Hematopoietic multipotent progenitor cell treated with erythropoietin and hydrocortisone succinate and interleukin-3 and kit ligand, for 4 days (in vitro differentiated cells): Measurements from ENCODE around the gene BLTP3B.
A peak's percentile ranks its signal among the peaks of the same experiment; 100 is the strongest.

Source experiments
- DNase-seq: peaks from one replicate; pipeline ENCODE4 v3.0.0-alpha.2; 2015

The BLTP3B gene

DNA sequence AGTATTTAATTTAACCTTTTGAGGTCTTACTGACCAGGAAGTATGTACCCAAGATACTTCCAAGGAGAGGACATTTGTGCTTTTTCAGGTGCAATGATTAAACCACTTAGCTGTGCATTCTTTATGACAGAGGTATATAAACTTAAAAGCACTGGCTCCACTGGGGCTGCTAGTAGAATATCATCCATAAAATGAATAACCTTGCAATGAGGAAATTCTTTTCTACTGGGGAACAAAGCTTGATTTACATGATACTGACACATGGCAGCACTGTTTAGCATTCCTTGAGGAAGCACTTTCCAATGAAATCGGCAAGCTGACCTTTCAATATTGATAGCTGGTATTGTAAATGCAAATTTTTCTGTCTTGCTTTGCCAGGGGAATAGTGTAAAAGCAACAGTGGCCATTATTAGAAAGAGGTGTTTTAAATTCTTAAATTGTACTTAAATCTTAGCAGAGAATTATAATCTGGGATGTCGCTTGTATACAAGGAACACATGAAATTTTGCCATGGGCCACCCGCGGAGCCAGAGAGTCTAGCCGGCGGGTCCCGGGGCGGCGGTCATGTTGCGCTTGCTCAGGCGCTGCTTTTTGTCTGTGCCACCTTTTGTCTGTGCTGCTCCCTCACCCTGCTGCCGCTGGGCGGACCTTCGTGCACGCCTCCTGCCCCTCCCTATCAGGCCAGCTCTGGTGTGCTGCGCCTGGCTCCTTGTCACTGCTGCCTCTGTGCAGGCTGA, 20.9 kb upstream of the BLTP3B start:
- peak; percentile 96 for DNase-seq

DNA sequence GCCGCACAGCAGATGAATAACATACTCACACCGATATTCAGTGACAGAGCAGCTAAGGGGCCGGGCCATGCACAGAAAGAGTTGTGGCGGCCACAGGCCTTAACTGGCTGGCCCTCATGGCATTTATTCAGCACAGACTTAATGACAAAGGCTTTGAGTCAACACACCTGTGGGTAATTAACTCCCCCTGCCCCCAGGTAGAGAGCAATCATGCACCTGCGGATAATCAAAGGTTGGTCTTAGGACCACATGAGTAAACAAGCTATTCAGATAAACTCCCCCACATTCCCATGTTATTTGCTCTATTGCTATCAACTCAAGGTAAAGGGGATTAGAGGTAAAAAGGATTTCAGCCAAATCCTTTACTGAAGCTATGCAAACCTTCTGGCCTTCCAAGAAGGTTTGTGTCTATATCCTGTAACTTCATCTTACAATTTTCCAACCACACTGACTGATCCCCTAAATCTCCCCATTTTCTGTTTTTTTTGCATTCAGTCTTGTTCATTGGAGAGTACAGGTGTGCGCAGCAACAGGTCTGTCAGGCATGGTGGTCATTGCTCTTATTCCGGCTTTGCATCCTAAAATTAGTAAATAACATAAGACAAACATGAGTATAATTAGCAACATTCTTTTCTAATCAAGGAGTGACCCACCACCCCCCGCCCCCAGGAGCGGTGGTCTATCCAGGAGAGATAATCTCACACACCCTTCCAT, 16.9 kb upstream of the BLTP3B start:
- no peak for DNase-seq

DNA sequence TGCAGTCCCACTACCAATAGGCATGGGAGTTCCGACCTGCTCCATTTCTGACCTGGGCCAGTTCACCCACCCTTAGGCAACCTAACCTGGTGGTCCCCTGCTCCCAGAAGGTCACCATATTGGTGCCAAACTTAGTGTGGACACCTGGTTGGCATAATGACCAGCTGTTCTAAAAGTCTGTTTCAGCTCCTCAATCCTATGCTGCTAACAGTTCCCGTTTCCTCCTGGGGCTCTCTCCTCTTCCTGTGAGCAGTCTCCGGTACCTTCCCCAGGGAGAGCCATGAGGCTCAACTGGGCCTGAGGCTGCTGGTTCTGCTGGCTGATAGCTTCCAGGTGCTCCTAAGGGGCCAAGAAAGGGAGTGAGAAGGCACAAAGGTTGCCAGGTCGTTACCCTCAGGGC, 15.9 kb upstream of the BLTP3B start:
- no peak for DNase-seq

DNA sequence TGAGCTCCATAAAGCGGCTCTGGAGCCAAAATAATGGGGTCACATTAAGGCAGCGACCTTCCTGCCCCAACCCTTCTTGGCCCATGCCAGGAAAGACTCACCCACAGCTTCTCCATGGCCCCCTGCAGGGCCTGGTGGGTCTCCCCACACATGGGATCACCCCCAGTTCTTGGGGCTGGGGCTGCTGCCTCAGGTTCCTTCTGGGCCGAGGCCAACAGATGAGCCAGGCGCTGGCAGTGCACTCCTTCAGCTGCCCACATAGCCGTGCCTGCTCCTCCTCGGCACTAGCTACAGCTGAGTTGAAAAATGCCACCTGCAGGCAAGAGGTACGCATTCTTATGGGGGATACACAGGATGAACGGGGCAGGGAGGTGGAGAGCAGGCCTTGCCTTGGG, 14.8 kb upstream of the BLTP3B start:
- DNase-seq, result no peak

DNA sequence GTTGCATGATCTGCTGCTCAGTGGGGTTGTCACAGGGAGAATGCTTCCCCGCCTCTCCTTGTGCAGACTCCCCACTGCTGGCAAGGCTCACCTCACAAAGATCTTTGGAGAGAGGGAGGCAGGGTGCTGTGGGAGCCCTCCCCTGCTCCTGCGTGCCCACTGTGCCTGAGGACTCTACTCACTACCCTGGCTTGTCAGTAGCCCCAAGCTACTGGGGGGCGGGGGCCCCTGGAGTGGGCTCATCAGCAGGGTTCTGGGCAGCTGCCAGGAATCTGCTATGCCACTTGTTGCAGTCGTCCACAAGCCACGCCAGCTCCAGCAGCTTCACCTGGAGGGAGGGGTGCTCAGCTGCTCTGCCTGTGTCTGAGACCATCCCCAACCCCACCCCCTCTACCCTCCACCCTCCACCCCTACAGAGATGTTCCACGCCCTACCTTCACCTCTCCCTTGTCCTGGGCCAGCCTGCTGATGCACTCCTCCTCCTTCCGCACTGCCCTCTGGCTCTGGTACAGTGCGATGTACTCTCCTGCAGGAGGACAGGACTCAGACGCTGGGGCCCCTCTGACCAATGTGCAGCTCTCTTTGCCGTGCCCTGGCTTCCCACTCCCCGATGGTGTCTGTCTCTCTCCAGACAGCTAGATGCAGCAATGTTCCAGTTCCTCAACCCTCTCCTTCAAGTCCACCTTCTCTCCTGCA, 14.2 kb upstream of the BLTP3B start:
- DNase-seq, result no peak

DNA sequence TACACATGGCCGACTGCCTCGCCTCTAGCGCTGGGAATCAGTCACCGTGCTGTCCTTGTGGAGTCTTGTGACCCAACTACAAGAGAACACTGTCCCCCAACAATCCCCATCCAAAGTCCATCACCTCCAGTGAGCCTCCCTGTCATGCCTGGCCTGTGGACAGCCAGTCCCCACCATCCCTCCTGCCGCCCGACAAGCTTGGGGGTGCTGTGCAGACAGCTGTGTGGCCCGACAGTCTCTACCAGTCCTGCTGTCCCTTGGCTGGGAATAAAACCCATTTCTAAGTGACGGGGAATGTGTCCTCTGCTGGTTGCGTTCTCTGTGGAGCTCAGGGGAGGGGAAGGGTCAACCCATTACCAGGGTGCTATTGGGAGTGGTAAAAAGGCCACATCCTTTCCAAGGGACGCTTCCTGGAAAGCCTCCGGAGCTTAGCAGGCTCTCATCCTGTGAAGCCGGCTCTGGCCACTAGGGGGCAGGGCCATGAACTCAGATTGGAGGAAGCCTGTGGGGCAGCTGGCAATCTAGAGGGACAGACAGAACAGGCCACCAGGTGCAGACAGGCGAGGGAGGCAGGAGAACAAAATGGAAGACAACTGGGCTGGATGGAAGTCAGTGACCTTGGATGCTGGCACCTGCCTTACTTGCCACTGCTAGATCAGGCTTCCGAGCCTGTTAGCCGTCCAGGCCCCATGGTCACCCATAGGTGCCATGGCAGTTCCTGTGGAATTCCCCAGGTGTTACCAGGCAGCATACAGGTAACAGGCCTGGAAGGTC, 12.0 kb upstream of the BLTP3B start:
- DNase-seq, result peak; percentile 89

DNA sequence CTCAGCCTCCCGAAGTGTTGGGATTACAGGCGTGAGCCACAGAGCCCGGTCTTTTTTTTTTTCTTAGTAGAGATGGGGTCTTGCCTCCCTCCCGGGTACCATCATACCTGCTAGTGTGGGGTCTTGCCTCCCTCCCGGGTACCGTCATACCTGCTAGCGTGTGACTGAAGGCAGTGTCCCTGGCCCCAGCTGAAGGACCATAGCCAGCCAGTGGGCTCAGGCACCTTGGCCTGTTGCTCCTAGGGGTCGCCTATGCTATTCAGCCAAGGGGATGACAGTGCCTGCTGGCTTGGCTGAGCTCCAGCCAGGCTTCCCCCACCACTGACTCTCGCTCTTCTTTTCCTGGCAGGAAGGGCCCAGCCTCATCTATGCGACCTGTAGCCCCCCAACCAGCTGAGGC, 10.5 kb upstream of the BLTP3B start:
- DNase-seq, result no peak

DNA sequence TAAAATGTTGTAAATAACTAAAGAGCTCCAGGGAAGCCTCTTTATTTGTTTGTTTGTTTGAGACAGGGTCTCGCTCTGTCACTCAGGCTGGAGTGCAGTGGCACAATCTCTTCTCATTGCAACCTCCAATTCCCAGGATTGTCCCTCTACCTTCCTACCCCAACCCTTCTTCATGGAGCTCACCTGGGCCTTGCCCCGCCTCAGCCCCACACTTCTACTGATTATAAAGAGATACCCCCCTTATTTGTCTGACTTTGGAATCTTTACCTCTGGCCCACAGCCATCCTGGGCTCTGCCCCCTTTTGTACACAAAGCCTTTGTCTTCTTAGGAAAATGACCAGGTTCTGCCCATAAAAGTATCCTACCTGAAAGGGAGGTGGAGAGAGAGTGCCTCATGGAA, 9.1 kb upstream of the BLTP3B start:
- DNase-seq, result no peak

GRCh38 chr12:100146252-100146651, 3.6 kb upstream of the BLTP3B start:
- no peak for DNase-seq

DNA sequence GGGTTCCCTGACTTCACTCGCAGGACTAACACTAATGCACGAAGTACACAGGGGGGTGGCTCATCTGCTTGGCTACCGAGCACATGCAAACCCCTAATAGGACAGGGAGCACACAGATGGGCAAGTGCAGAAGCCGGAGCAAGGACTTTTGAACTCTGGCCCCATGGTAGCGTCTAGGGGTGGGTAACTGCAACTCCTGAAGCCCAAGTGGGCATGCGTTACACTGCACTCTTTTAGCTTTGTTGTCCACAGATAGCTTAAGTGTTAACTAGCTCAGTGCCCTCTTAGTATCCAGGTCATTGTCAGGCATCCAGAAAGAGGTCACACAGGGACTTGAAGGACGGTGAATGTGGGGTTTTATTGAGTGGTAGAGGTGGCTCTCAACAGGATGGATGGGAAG, 3.0 kb upstream of the BLTP3B start:
- no peak for DNase-seq

DNA sequence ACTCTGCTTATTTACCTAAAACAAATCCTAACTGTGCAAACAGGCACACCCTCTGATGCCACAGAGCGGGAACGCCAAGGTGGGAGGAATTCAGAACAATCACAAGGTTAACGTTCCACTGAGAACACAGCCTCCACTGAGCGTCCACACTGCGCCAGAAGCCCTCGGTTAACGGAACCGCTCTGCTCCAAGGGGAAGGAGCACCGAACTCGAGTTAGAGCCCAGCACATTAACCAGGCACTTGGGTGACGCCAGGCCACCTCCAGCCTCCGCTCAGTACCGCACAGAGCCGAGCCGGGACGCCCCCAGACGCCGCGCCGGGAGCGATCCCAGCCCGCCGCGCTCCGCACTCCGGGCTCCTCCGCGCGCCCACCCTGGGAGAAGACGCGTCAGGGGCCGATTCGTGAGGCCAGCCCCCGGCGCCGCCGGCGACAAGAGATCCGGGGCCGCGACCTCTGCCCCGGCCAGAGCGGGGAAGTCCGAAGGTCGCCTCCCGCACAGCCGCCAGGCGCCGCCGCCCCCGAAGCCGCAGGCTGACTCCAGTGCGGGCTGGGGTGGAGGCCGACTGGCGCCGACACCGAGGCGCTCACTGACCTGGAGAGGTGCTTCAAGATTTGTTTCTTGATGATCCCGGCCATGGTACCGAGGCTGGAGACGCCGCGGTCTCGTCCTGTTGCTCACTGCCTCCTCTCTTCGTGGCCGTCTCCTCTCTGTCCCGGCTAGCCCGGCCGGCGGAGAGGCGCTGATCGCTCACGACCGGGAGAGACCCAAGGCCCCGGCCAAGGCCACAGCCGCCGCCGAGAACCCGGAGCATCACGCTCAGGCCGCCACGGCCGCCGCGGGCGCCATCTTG, 450 bp downstream of the BLTP3B start:
- DNase-seq, result peak; percentile 62

DNA sequence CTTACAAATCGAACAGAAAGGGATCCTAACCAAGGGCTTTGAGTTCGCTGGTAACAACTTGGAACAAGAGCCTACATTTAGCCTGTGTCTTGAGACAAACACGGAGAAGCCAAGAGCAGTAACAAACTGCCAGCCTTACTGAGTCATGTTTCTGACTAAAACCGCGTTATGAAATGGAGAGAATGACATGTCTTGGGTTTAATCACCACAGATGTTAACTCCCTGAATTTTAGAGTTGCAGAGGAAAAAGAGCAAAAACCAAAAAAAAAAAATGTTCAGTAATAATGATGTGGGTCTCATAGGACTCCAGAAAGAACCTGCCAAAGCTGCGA, 1.0 kb downstream of the BLTP3B start:
- DNase-seq, result peak; percentile 86

GRCh38 chr12:100138803-100139098, 3.9 kb downstream of the BLTP3B start:
- peak; percentile 18 for DNase-seq

DNA sequence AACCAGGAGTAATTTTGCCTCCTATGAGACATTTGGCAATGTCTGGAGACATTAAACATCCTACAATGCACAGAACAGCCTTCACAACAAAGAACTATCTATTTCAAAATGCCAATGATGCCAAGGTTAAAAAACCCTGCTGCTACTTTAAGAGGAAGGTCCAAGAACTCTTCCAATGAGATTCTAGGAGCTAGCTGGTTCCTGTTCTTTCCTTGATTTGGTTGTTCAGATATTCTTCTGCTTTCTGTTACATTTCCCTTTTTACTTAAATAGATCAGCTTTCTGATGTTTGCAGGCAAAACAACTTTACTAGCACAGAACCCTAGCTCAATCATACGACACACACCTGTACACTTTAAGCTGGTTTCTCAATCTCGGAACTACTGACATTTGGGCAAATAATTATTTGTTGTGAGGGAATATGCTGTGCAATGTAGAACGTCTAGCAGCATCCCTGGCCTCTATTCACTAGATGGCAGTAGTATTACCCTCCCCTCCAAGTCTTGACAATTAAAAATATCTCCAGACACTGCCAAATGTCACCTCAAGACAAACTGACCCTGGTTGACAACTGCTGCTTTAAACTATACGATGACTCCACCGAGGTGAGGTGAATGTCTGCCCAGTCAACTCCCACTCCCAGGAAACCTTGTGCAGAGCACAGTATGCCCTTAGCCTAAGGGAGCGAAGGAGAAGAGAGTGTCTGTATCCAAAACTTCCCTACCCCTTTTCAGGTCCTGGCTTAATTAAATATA, 4.4 kb downstream of the BLTP3B start:
- peak; percentile 77 for DNase-seq

DNA sequence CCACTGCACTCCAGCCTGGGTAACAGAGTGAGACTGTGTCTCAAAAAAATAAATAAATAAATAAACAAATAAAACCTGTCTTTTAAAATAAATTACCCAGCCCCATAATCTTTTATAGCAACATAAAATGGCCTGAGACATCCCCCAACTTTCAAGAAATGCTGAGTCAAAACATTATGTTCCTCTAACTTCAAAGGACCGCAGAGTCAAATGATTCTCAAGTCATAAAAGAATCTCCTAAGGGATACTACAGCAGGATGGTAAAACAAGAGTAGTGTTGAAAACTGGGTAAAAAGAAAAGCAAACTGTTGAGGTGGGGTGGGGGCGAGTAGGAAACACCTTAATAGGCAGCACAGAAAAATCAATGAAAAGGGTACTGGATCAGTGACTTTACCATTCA, 9.5 kb downstream of the BLTP3B start:
- DNase-seq, result no peak

- peak; percentile 70 for DNase-seq
These were observed 14.2 kb downstream of the BLTP3B start for GRCh38 chr12:100128512-100128908.

DNA sequence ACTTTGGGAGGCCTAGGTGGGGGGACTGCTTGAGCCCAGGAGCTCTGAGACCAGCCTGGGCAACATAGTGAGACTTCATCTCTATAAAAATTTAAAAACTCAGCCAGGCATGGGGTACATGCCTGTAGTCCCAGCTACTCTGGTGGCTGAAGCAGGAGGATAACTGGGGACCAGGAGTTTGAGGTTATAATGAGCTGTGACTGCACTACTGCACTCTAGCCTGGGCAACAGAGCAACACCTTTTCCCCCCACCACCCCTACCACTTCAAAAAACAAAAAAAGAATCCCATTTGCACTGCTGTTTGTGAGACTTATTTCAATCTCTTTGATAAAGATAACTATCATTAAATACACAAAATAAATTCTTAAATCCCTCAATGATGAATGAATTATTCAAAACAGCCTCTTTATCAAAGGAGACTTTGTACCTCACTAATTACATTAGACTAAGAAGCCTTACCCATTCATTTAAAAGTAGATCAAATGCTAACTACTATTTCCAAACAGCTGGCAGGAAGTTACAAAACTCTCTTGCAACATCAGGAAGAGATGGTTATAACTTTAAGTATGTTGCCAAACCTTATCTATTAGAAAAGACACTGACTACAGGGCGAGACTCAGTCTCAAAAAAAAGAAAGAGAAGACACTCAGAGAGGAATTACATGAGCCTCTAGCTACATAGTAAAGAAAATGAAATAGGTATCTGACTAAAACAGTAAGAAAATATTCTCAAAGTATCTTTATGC, 14.7 kb downstream of the BLTP3B start:
- DNase-seq, result peak; percentile 88

DNA sequence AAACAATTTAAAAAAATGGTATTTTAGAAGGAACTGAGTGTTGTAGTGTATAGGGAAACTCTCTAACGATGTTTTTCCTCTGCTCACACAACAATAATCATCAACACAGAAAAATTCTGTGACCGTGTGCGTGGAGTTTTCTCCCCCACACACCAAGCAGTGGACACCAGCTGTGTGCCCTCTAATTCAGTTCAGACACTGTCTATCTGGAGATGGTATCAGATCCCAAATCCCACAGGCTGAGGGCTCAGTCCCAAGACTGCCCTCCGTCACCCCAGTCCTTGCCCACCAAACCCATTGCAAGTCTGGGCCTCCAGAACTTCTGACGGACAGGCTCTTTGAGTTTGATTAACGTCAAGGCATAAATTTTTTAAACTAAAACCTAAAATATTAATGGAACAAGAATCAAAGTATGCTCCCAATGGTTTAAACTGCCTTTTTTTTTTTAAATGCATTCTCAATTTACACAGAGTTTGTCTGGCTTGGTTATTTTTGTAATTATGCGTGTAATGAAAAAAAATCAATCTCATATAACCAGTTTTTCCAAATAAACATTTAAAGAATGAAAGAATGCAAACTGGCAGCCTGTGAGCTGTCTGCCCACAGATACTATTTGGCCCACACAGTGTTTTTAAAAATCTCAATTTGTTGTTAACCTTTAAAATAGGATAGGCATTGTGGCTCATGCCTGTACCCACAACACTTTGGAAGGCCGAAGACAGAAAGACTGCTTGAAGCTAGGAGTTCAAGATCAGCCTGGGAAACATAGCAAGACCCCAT, 19.2 kb downstream of the BLTP3B start:
- DNase-seq, result no peak

- no peak for DNase-seq
These were observed 22.3 kb downstream of the BLTP3B start for GRCh38 chr12:100120355-100120754.

GRCh38 chr12:100115291-100115690, 27.4 kb downstream of the BLTP3B start:
- no peak for DNase-seq
